ENCODE data around the gene SPARCL1.
"Not testable (repeated sequence)": the region's sequence is repeated elsewhere in the genome, so short reads cannot be mapped to it uniquely, and the experiment has no call there.

The SPARCL1 gene

DNA sequence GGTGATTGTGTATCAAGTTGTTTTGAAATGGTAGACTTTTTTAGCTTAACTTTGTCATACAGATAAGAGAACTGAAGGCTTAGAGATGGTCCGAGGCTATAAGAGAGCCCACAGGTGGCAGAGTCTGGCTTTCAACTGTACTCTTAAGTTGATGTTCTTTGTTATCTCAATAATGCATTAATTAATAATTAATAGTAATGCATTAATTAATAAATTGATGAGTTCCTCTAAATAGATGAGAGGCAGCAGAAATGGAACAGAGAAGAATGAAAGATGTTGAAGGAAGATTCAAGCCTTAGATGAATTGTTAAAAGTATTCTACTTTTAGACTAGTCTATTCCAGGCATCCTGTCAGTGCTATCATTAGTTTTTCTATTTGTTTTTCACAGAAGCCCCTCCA lies 84.4 kb downstream of the SPARCL1 start:
- ATAC-seq: no peak
- DNase-seq: no peak

- ATAC-seq (no peak), DNase-seq (no peak)
Measured at GRCh38 chr4:87442889-87443288, 86.3 kb downstream of the SPARCL1 start.

- ATAC-seq (no peak), DNase-seq (no peak)
Measured at GRCh38 chr4:87433342-87433741, 95.8 kb downstream of the SPARCL1 start.

DNA sequence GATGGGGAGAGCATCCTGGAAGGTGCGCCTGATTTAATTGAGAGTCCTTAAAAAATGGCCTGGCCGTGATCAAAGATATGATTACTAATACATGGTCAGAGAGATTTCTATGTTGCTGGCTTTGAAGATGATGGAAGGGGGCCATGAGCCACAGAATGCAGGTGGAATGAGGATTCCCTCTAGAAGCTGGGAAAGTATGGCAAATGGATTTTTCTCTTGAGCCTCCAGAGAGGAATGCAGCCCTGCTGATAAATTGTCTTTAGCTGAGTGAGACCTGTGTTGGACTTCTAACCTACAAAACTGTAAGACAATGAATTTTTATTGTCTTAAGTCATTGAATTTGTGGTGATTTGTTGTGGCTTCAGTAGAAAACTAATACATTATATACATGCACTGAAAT lies 99.1 kb downstream of the SPARCL1 start:
- DNase-seq (no peak), ATAC-seq (no peak)

GRCh38 chr4:87428979-87429378 lies 100.2 kb downstream of the SPARCL1 start:
- DNase-seq (no peak), ATAC-seq (no peak)

- no peak for ATAC-seq
Measured at GRCh38 chr4:87427518-87427868, 101.7 kb downstream of the SPARCL1 start.

GRCh38 chr4:87426865-87427517 lies 102.2 kb downstream of the SPARCL1 start:
- no peak for ATAC-seq
- DNase-seq: no peak

More at GRCh38 chr4:87427518-87427868, 101.7 kb downstream of the SPARCL1 start:
- no peak for DNase-seq

- DNase-seq: no peak
- no peak for ATAC-seq
Measured at GRCh38 chr4:87425711-87426110, 103.5 kb downstream of the SPARCL1 start.

- not testable (repeated sequence) for DNase-seq, ATAC-seq
Measured at GRCh38 chr4:87424099-87424543, 105.1 kb downstream of the SPARCL1 start.

Data from stimulated activated naive CD8-positive, alpha-beta T cell treated with anti-CD3 and anti-CD28 coated beads, Interleukin-15, Interleukin-2, amounts not matched to agents 100 U/mL and 50 U/mL, for 24 hours (primary cell).